Activated naive CD4-positive, alpha-beta T cell treated with anti-CD3 and anti-CD28 coated beads, Interleukin-2, amount 50 U/mL, for 72 hours (primary cell): Measurements from ENCODE around the gene COX6A2. TPM values are rescaled to one million over a fixed set of nuclear protein-coding genes. Genes with fewer than 3 reads are reported as not detected.

Experiments used
- total RNA-seq, 2 donors: library from RNA; stranded (reverse); gene quantifications; one replicate each; pipeline ENCODE4 v1.2.3, GENCODE V29; 2022

The COX6A2 gene
- total RNA-seq, 2 donors from 2014 or later, result not detected

Other genes with a start within 250 kb of the COX6A2 start
- gene FUS, start 248.2 kb downstream of the COX6A2 start, total RNA-seq, result 100 to 1,000 TPM; 486 to 763 TPM
- gene PYCARD, start 225.6 kb downstream of the COX6A2 start, total RNA-seq, result 10 to 100 TPM in 1 of 2 donors, 1 to 10 TPM in 1; 1.2 to 19.7 TPM
- under 1 TPM; 0.06 to 0.09 TPM for gene TRIM72, start 214.2 kb downstream of the COX6A2 start, total RNA-seq
- not detected for gene PYDC1, start 211.2 kb downstream of the COX6A2 start, total RNA-seq
- gene ITGAM, start 168.4 kb downstream of the COX6A2 start, total RNA-seq, result 1 to 10 TPM; 1.5 to 5.5 TPM
- gene ITGAX, start 73.2 kb downstream of the COX6A2 start, total RNA-seq, result 10 to 100 TPM in 1 of 2 donors, 1 to 10 TPM in 1; 7.3 to 19.1 TPM
- gene ITGAD, start 35.0 kb downstream of the COX6A2 start, total RNA-seq, result not detected
- under 1 TPM; 0.12 to 0.18 TPM for gene ZNF843, start 14.4 kb upstream of the COX6A2 start, total RNA-seq
- 1 to 10 TPM; 8.6 to 9.2 TPM for gene ARMC5, start 31.1 kb upstream of the COX6A2 start, total RNA-seq
- 1 to 10 TPM in 1 of 2 donors, under 1 TPM in 1; 0.73 to 4.0 TPM for gene TGFB1I1, start 43.8 kb upstream of the COX6A2 start, total RNA-seq
- under 1 TPM; 0.31 to 0.91 TPM for gene SLC5A2, start 54.8 kb upstream of the COX6A2 start, total RNA-seq
- 10 to 100 TPM; 22.8 to 35.6 TPM for gene RUSF1, start 80.0 kb upstream of the COX6A2 start, total RNA-seq
- not detected for gene AHSP, start 99.5 kb upstream of the COX6A2 start, total RNA-seq